ENCODE results near the gene TBC1D9B. TPM values are rescaled to one million over a fixed set of nuclear protein-coding genes. Genes with fewer than 3 reads are reported as not detected.

Gene TBC1D9B
- total and polyA plus RNA-seq, 2 of the 13 experiments (the other 11 are each of a cell fraction or from before 2014, with no cell fraction given) = 35.0 to 50.0 TPM

DNA sequence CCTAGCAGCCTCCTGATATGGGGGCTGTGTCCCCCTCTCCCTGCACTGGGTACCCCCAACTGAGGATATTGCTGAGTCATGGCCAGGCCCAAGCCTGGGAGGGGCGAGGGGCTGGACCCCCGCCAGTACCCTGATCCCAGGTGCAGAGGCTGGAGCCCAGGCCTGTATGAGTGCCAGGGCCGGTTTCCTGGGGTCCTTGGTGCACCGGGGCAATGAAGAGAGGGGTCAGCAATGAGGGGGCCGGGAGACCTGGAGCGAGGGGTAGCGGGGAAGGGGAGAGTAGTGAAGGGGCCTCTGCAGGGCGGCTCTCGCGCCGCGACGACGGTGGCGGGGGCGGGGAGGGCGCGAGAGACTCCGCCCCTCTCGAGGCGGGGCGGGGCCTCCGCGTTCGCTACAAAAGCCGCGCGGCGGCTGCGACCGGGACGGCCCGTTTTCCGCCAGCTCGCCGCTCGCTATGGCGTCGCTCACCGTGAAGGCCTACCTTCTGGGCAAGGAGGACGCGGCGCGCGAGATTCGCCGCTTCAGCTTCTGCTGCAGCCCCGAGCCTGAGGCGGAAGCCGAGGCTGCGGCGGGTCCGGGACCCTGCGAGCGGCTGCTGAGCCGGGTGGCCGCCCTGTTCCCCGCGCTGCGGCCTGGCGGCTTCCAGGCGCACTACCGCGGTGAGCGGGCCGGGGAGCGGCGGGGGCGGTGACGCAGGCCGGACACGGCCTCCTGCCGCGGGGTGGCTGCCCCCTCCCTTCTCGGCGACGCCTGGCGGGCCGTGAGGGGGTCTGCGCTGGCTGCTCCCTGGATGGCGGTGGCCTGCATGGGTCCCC lies 87.0 kb downstream of the TBC1D9B start, which contains the start of gene SQSTM1 (continued):
- TF ChIP-seq ZBTB10 (CRISPR knock-in tag; IDR thresholded peaks at IDR 0.05; ENCODE audit: borderline replicate concordance) (no peak), PHF5A (CRISPR knock-in tag; IDR thresholded peaks at IDR 0.05; ENCODE audit: low read depth, unreplicated experiment) (peak; percentile 45), FOXP1 (IDR thresholded peaks at IDR 0.05) (no peak), FOXP1 (CRISPR knock-in tag; IDR thresholded peaks at IDR 0.05) (no peak), SIN3B (IDR thresholded peaks at IDR 0.05; ENCODE audit: low read length) (no peak), ZSCAN25 (CRISPR knock-in tag; IDR thresholded peaks at IDR 0.05) (peak; percentile 98), CBFB (CRISPR knock-in tag; IDR thresholded peaks at IDR 0.05) (no peak), ZNF878 (CRISPR knock-in tag; IDR thresholded peaks at IDR 0.05) (0 out of 2 replicates have a peak, but pooled peaks have one; percentile 48), NFE2L1 (CRISPR knock-in tag; IDR thresholded peaks at IDR 0.05; ENCODE audit: borderline replicate concordance) (peak; percentile 96), TFDP1 (CRISPR knock-in tag; IDR thresholded peaks at IDR 0.05; ENCODE audit: borderline replicate concordance) (no peak; the same call in 1 of the 2 replicates), MIXL1 (CRISPR knock-in tag; IDR thresholded peaks at IDR 0.05) (0 out of 2 replicates have a peak, but pooled peaks have one; percentile 47), ZNF468 (CRISPR knock-in tag; IDR thresholded peaks at IDR 0.05) (no peak), SMAD9 (CRISPR knock-in tag; IDR thresholded peaks at IDR 0.05) (no peak), ZNF841 (CRISPR knock-in tag; IDR thresholded peaks at IDR 0.05; ENCODE audit: borderline replicate concordance) (no peak), ZNF143 (CRISPR knock-in tag; IDR thresholded peaks at IDR 0.05) (no peak; the same call in 1 of the 2 replicates), MXD3 (CRISPR knock-in tag; IDR thresholded peaks at IDR 0.05) (no peak), GATA4 (IDR thresholded peaks at IDR 0.05; ENCODE audit: borderline replicate concordance, low read depth) (peak; percentile 86), ZNF44 (CRISPR knock-in tag; IDR thresholded peaks at IDR 0.05) (no peak), PAF1 (CRISPR knock-in tag; IDR thresholded peaks at IDR 0.05) (no peak), ZFX (CRISPR knock-in tag; IDR thresholded peaks at IDR 0.05; ENCODE audit: low read depth) (peak; percentile 99), RFXAP (CRISPR knock-in tag; IDR thresholded peaks at IDR 0.05; ENCODE audit: borderline replicate concordance) (no peak)
- TF ChIP-seq, protein P1, sequence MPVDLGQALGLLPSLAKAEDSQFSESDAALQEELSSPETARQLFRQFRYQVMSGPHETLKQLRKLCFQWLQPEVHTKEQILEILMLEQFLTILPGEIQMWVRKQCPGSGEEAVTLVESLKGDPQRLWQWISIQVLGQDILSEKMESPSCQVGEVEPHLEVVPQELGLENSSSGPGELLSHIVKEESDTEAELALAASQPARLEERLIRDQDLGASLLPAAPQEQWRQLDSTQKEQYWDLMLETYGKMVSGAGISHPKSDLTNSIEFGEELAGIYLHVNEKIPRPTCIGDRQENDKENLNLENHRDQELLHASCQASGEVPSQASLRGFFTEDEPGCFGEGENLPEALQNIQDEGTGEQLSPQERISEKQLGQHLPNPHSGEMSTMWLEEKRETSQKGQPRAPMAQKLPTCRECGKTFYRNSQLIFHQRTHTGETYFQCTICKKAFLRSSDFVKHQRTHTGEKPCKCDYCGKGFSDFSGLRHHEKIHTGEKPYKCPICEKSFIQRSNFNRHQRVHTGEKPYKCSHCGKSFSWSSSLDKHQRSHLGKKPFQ (CRISPR knock-in tag; IDR thresholded peaks at IDR 0.05; ENCODE audit: insufficient replicate concordance) = peak; percentile 18
- TF ChIP-seq, protein P2, sequence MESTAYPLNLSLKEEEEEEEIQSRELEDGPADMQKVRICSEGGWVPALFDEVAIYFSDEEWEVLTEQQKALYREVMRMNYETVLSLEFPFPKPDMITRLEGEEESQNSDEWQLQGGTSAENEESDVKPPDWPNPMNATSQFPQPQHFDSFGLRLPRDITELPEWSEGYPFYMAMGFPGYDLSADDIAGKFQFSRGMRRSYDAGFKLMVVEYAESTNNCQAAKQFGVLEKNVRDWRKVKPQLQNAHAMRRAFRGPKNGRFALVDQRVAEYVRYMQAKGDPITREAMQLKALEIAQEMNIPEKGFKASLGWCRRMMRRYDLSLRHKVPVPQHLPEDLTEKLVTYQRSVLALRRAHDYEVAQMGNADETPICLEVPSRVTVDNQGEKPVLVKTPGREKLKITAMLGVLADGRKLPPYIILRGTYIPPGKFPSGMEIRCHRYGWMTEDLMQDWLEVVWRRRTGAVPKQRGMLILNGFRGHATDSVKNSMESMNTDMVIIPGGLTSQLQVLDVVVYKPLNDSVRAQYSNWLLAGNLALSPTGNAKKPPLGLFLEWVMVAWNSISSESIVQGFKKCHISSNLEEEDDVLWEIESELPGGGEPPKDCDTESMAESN (CRISPR knock-in tag; conservative IDR thresholded peaks at IDR 0.05) = peak; percentile 90

Data from HepG2 (cell line).